ENCODE measurements around the gene BRD3OS.

The BRD3OS gene

GRCh38 chr9:133979273-133979920, 45.9 kb upstream of the BRD3OS start:
- no peak for ATAC-seq

DNA sequence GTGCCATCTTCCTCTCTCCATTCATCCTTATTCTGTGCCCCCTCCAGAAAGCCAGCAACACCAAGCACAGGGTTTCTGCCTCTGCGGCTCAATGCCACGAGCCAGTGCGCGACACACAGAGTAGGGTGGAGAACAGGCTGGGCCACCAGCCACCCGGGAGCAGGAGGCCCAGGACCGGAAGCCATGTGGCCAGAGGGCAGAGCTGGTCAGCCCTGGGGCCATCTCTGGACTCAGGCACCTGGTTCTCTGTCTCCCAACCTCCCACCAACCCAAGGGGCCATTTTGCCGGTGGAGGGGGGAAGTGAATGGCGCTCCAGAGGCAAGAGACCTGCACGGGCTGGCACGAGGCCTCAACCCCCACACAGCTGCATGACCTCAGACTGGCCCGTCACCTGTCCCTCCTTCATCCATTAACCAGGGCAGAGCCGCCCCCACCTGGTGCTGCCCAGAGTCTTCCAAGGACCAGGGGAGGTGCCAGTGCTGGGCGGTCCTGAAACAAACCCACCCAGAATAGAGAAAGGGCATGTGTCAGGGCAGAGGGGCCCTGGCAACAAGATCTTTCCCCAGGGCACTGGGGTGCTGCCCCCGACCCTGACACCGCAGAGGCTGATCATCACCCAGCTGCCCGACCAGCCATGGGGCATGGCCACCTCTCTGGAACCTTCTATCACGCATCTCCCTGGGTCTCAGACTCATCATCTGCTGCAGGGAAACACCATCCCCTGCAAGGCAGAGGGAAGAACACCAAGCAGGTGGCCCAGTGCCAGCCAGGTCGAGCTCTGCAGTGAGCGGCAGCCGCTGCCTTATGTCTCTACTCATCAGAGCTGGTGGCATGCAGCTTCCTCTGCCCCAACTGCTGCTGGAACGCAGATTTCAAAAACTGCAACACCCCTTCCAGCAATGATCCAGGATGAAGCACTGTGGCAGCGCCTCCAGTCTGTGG, 45.1 kb upstream of the BRD3OS start:
- no peak for ATAC-seq
- no peak for TF ChIP-seq TCF4 (CRISPR knock-in tag; IDR thresholded peaks at IDR 0.05; ENCODE audit: borderline replicate concordance)
- no peak for TF ChIP-seq OSR1 (CRISPR knock-in tag; IDR thresholded peaks at IDR 0.05)
- no peak for TF ChIP-seq BACH2 (CRISPR knock-in tag; IDR thresholded peaks at IDR 0.05; ENCODE audit: borderline replicate concordance)
- no peak for TF ChIP-seq ZFP3 (CRISPR knock-in tag; IDR thresholded peaks at IDR 0.05)

More at GRCh38 chr9:133979273-133979920, 45.9 kb upstream of the BRD3OS start:
- no peak for TF ChIP-seq RARB (CRISPR knock-in tag; IDR thresholded peaks at IDR 0.05)
- no peak for TF ChIP-seq ZNF70 (CRISPR knock-in tag; IDR thresholded peaks at IDR 0.05)
- no peak for TF ChIP-seq TOX (CRISPR knock-in tag; IDR thresholded peaks at IDR 0.05; ENCODE audit: borderline replicate concordance)
- TF ChIP-seq GLIS3 (CRISPR knock-in tag; IDR thresholded peaks at IDR 0.05) = no peak
- TF ChIP-seq ZC3H10 (CRISPR knock-in tag; IDR thresholded peaks at IDR 0.05) = no peak
- no peak for TF ChIP-seq ESRRG (CRISPR knock-in tag; IDR thresholded peaks at IDR 0.05)
- no peak for TF ChIP-seq OSR1 (CRISPR knock-in tag; IDR thresholded peaks at IDR 0.05)
- no peak for TF ChIP-seq ZFP30 (CRISPR knock-in tag; IDR thresholded peaks at IDR 0.05)
- no peak for TF ChIP-seq PATZ1 (CRISPR knock-in tag; IDR thresholded peaks at IDR 0.05; ENCODE audit: borderline replicate concordance)
- TF ChIP-seq, protein P1, sequence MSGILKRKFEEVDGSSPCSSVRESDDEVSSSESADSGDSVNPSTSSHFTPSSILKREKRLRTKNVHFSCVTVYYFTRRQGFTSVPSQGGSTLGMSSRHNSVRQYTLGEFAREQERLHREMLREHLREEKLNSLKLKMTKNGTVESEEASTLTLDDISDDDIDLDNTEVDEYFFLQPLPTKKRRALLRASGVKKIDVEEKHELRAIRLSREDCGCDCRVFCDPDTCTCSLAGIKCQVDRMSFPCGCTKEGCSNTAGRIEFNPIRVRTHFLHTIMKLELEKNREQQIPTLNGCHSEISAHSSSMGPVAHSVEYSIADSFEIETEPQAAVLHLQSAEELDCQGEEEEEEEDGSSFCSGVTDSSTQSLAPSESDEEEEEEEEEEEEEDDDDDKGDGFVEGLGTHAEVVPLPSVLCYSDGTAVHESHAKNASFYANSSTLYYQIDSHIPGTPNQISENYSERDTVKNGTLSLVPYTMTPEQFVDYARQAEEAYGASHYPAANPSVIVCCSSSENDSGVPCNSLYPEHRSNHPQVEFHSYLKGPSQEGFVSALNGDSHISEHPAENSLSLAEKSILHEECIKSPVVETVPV (CRISPR knock-in tag; IDR thresholded peaks at IDR 0.05) = no peak
- TF ChIP-seq, protein P2, sequence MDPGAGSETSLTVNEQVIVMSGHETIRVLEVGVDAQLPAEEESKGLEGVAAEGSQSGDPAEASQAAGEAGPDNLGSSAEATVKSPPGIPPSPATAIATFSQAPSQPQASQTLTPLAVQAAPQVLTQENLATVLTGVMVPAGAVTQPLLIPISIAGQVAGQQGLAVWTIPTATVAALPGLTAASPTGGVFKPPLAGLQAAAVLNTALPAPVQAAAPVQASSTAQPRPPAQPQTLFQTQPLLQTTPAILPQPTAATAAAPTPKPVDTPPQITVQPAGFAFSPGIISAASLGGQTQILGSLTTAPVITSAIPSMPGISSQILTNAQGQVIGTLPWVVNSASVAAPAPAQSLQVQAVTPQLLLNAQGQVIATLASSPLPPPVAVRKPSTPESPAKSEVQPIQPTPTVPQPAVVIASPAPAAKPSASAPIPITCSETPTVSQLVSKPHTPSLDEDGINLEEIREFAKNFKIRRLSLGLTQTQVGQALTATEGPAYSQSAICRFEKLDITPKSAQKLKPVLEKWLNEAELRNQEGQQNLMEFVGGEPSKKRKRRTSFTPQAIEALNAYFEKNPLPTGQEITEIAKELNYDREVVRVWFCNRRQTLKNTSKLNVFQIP (CRISPR knock-in tag; IDR thresholded peaks at IDR 0.05; ENCODE audit: borderline replicate concordance, low read depth) = no peak
- no peak for TF ChIP-seq ISL1 (CRISPR knock-in tag; IDR thresholded peaks at IDR 0.05)
- no peak for TF ChIP-seq PPARA (CRISPR knock-in tag; IDR thresholded peaks at IDR 0.05; ENCODE audit: borderline replicate concordance)
- TF ChIP-seq SNAI2 (CRISPR knock-in tag; IDR thresholded peaks at IDR 0.05) = no peak
- TF ChIP-seq ZFP3 (CRISPR knock-in tag; IDR thresholded peaks at IDR 0.05) = no peak
- TF ChIP-seq, protein P3, sequence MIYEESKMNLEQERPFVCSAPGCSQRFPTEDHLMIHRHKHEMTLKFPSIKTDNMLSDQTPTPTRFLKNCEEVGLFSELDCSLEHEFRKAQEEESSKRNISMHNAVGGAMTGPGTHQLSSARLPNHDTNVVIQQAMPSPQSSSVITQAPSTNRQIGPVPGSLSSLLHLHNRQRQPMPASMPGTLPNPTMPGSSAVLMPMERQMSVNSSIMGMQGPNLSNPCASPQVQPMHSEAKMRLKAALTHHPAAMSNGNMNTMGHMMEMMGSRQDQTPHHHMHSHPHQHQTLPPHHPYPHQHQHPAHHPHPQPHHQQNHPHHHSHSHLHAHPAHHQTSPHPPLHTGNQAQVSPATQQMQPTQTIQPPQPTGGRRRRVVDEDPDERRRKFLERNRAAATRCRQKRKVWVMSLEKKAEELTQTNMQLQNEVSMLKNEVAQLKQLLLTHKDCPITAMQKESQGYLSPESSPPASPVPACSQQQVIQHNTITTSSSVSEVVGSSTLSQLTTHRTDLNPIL (CRISPR knock-in tag; IDR thresholded peaks at IDR 0.05; ENCODE audit: low read depth) = no peak
- no peak for TF ChIP-seq TCF4 (CRISPR knock-in tag; IDR thresholded peaks at IDR 0.05; ENCODE audit: borderline replicate concordance)

- ATAC-seq = no peak
- TF ChIP-seq TCF4 (CRISPR knock-in tag; IDR thresholded peaks at IDR 0.05; ENCODE audit: borderline replicate concordance) (no peak), ZFP30 (CRISPR knock-in tag; IDR thresholded peaks at IDR 0.05) (no peak), BACH2 (CRISPR knock-in tag; IDR thresholded peaks at IDR 0.05; ENCODE audit: borderline replicate concordance) (no peak), ZFP3 (CRISPR knock-in tag; IDR thresholded peaks at IDR 0.05) (no peak), PPARA (CRISPR knock-in tag; IDR thresholded peaks at IDR 0.05; ENCODE audit: borderline replicate concordance) (no peak), ESRRG (CRISPR knock-in tag; IDR thresholded peaks at IDR 0.05) (no peak), OSR1 (CRISPR knock-in tag; IDR thresholded peaks at IDR 0.05) (no peak), RARB (CRISPR knock-in tag; IDR thresholded peaks at IDR 0.05) (no peak), ZNF70 (CRISPR knock-in tag; IDR thresholded peaks at IDR 0.05) (no peak), ZNF565 (CRISPR knock-in tag; conservative IDR thresholded peaks at IDR 0.05; ENCODE audit: low read depth) (no peak), TOX (CRISPR knock-in tag; IDR thresholded peaks at IDR 0.05; ENCODE audit: borderline replicate concordance) (no peak), PATZ1 (CRISPR knock-in tag; IDR thresholded peaks at IDR 0.05; ENCODE audit: borderline replicate concordance) (no peak)
- TF ChIP-seq, protein P3 (CRISPR knock-in tag; IDR thresholded peaks at IDR 0.05; ENCODE audit: low read depth) = no peak
- TF ChIP-seq, protein P2 (CRISPR knock-in tag; IDR thresholded peaks at IDR 0.05; ENCODE audit: borderline replicate concordance, low read depth) = no peak
- TF ChIP-seq, protein P1 (CRISPR knock-in tag; IDR thresholded peaks at IDR 0.05) = no peak
These were observed 44.3 kb upstream of the BRD3OS start for GRCh38 chr9:133980864-133981588.

Measured in SK-N-SH treated with all-trans-retinoic acid at 6 μM for 48 hours (cell line).